ENCODE data around the gene LOXL3. TPM values are rescaled to one million over a fixed set of nuclear protein-coding genes. Genes with fewer than 3 reads are reported as not detected.
A peak's percentile ranks its signal among the peaks of the same experiment; 100 is the strongest.

LOXL3 gene
- total RNA-seq, 1 experiment from 2014 or later: 5.8 TPM

- H3K4me3 ChIP-seq (ENCODE audit: low read length): no peak overlapping the region
- H3K79me2 ChIP-seq (ENCODE audit: low read length): peaks cover 10% of the 10 kb centered on the region
- no peak overlapping the region for H3K9ac ChIP-seq (ENCODE audit: low read length)
- CTCF ChIA-PET: no interaction called here
- H3K4me1 ChIP-seq (ENCODE audit: insufficient read depth, low read length): peaks cover 12% of the 10 kb centered on the region; the same call in 1 of the 2 replicates
- no peak overlapping the region for H3K4me2 ChIP-seq (ENCODE audit: low read length)
- H4K20me1 ChIP-seq (ENCODE audit: low read length): no peaks in the 10 kb centered on the region
- no peak overlapping the region for H2AFZ ChIP-seq (ENCODE audit: low read length)
- DNase-seq (no peak), ATAC-seq (no peak)
- H3K27ac ChIP-seq (ENCODE audit: low read length): no peak overlapping the region
- BruUV-seq (replicated peaks): no TSS peak
- H3F3A ChIP-seq (ENCODE audit: low read length, unreplicated experiment): no peaks in the 10 kb centered on the region
- POLR2A ChIA-PET (ENCODE audit: unreplicated experiment): no interaction called here
- H3K27me3 ChIP-seq (ENCODE audit: low read length): no peaks in the 10 kb centered on the region
- no peaks in the 10 kb centered on the region for H3K9me2 ChIP-seq (replicated peaks; ENCODE audit: low read length)
- intact Hi-C loops (cut with micrococcal nuclease): no loop called here
- H3K36me3 ChIP-seq (ENCODE audit: low read depth, low read length): no peaks in the 10 kb centered on the region
- no peaks in the 10 kb centered on the region for H3K9me3 ChIP-seq (ENCODE audit: low read length)
- TF ChIP-seq EZH2phosphoT487 (IDR thresholded peaks at IDR 0.05; ENCODE audit: borderline replicate concordance, low read length) (no peak), CTCF (conservative IDR thresholded peaks at IDR 0.05; ENCODE audit: low read depth, low read length) (no peak), EZH2 (IDR thresholded peaks at IDR 0.05; ENCODE audit: low read length, unreplicated experiment) (no peak)
These were observed 1.5 kb downstream of the LOXL3 start for GRCh38 chr2:74551942-74552913.

- no peak overlapping the region for H3K27ac ChIP-seq (ENCODE audit: low read length)
- no peak overlapping the region for H3K9ac ChIP-seq (ENCODE audit: low read length)
- DNase-seq (no peak), ATAC-seq (no peak)
- ChIA-PET POLR2A (ENCODE audit: unreplicated experiment) (no interaction called here), CTCF (no interaction called here)
- no peaks in the 10 kb centered on the region for H3K27me3 ChIP-seq (ENCODE audit: low read length)
- no peaks in the 10 kb centered on the region for H3K36me3 ChIP-seq (ENCODE audit: low read depth, low read length)
- H3F3A ChIP-seq (ENCODE audit: low read length, unreplicated experiment): no peaks in the 10 kb centered on the region
- no peaks in the 10 kb centered on the region for H4K20me1 ChIP-seq (ENCODE audit: low read length)
- H2AFZ ChIP-seq (ENCODE audit: low read length): no peak overlapping the region
- H3K4me1 ChIP-seq (ENCODE audit: insufficient read depth, low read length): peaks cover 12% of the 10 kb centered on the region; the same call in 1 of the 2 replicates
- intact Hi-C loops (cut with micrococcal nuclease): no loop called here
- TF ChIP-seq EZH2phosphoT487 (IDR thresholded peaks at IDR 0.05; ENCODE audit: borderline replicate concordance, low read length): no peak
- TF ChIP-seq CTCF (conservative IDR thresholded peaks at IDR 0.05; ENCODE audit: low read depth, low read length): no peak
- no peak for TF ChIP-seq EZH2 (IDR thresholded peaks at IDR 0.05; ENCODE audit: low read length, unreplicated experiment)
- no peak overlapping the region for H3K4me3 ChIP-seq (ENCODE audit: low read length)
- H3K79me2 ChIP-seq (ENCODE audit: low read length): peaks cover 10% of the 10 kb centered on the region
- H3K4me2 ChIP-seq (ENCODE audit: low read length): no peak overlapping the region
- H3K9me3 ChIP-seq (ENCODE audit: low read length): no peaks in the 10 kb centered on the region
- BruUV-seq (replicated peaks): no TSS peak
- H3K9me2 ChIP-seq (replicated peaks; ENCODE audit: low read length): no peaks in the 10 kb centered on the region
These were observed 2.2 kb downstream of the LOXL3 start for GRCh38 chr2:74551530-74551929.

- ChIA-PET POLR2A (ENCODE audit: unreplicated experiment) (no interaction called here), CTCF (no interaction called here)
- BruUV-seq (replicated peaks): no TSS peak
- H3K27ac ChIP-seq (ENCODE audit: low read length): no peak overlapping the region
- no peaks in the 10 kb centered on the region for H4K20me1 ChIP-seq (ENCODE audit: low read length)
- intact Hi-C loops (cut with micrococcal nuclease): no loop called here
- DNase-seq (no peak), ATAC-seq (no peak)
- H3K27me3 ChIP-seq (ENCODE audit: low read length): no peaks in the 10 kb centered on the region
- H3K9me3 ChIP-seq (ENCODE audit: low read length): no peaks in the 10 kb centered on the region
- H2AFZ ChIP-seq (ENCODE audit: low read length): no peak overlapping the region
- H3K4me1 ChIP-seq (ENCODE audit: insufficient read depth, low read length): peaks cover 12% of the 10 kb centered on the region; the same call in 1 of the 2 replicates
- no peaks in the 10 kb centered on the region for H3K36me3 ChIP-seq (ENCODE audit: low read depth, low read length)
- no peaks in the 10 kb centered on the region for H3F3A ChIP-seq (ENCODE audit: low read length, unreplicated experiment)
- H3K9ac ChIP-seq (ENCODE audit: low read length): no peak overlapping the region
- no peaks in the 10 kb centered on the region for H3K9me2 ChIP-seq (replicated peaks; ENCODE audit: low read length)
- peak overlapping the region; percentile 100 for H3K4me2 ChIP-seq (ENCODE audit: low read length)
- TF ChIP-seq EZH2phosphoT487 (IDR thresholded peaks at IDR 0.05; ENCODE audit: borderline replicate concordance, low read length): no peak
- H3K4me3 ChIP-seq (ENCODE audit: low read length): peak overlapping the region; percentile 83
- H3K79me2 ChIP-seq (ENCODE audit: low read length): peaks cover 10% of the 10 kb centered on the region
These were observed 3.5 kb downstream of the LOXL3 start for GRCh38 chr2:74550231-74550630.

Measured in PC-3 (cell line).